Hematopoietic multipotent progenitor cell treated with erythropoietin and hydrocortisone succinate and interleukin-3 and kit ligand, for 15 days (in vitro differentiated cells): ENCODE data around the gene CXCR6.

Source experiments
- DNase-seq: peaks from one replicate; pipeline ENCODE4 v3.0.0-alpha.2; 2015; ENCODE audit warnings: low spot score

The CXCR6 gene

DNA sequence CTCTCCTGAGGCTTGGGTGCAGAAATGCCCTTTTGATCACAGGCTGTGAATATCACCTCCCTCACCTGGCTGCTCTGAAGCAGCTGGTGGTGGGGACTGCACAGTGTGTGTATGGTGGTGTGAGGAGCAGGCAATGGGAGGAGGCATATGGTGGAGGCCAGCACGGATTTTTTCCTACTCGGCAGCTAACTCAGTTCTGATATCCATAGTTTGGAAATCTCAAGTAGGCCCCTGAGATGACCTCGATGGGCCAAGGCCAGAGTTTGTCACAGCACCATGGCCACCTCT, 21.3 kb upstream of the CXCR6 start:
- no peak for DNase-seq

- no peak for DNase-seq
Observed at GRCh38 chr3:45922950-45923590, 20.2 kb upstream of the CXCR6 start.

- DNase-seq, result no peak
Observed at GRCh38 chr3:45923755-45924154, 19.5 kb upstream of the CXCR6 start.

- DNase-seq, result no peak
Observed at GRCh38 chr3:45927881-45928280, 15.4 kb upstream of the CXCR6 start.

GRCh38 chr3:45929042-45929679, 14.1 kb upstream of the CXCR6 start:
- DNase-seq, result peak; percentile 61

GRCh38 chr3:45931496-45931895, 11.8 kb upstream of the CXCR6 start:
- no peak for DNase-seq

GRCh38 chr3:45932112-45932511, 11.2 kb upstream of the CXCR6 start:
- DNase-seq, result no peak

DNA sequence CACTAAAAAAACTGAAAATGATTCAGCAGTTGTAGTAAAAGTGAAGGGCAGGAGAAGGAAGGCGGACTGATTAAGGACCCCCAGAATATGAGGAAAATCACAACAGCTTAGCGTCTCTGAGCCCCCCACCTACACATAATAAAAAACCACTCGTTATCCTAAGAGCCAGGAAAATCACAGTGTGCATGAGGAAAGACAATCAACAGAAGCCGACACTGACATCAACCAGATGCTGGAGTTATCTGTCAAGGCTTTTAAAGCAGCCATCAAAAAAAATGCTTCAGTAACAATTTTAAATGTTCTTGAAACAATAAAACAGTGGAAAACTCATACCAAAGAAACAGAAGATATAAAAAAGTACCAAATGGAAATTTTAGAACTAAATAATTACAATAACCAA, 9.7 kb upstream of the CXCR6 start:
- no peak for DNase-seq

- DNase-seq, result no peak
Observed at GRCh38 chr3:45936261-45936660, 7.0 kb upstream of the CXCR6 start.

GRCh38 chr3:45937206-45938042, 5.8 kb upstream of the CXCR6 start:
- DNase-seq, result no peak

DNA sequence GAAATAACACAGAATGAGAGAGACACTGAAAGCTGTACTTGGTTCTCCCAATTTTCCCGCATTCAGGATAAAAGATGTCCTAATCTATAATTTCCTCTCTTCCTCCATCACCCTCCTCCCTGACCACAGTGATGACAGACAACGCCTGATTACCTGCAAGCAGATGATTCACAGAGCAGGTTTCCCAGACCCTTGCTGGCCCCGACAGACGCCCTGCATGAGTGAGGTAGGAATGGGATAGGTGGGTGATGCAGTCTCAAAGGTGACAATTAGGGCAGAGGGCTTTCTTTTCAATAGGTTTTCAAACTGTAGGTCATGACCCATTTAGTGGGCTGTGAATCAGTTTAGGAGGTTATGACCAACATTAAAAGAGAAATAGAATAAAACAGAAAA, 5.2 kb upstream of the CXCR6 start:
- DNase-seq, result no peak

GRCh38 chr3:45938864-45939263, 4.4 kb upstream of the CXCR6 start:
- DNase-seq, result peak; percentile 86

GRCh38 chr3:45939341-45939771, 3.9 kb upstream of the CXCR6 start:
- DNase-seq, result no peak

- DNase-seq, result no peak
Observed at GRCh38 chr3:45940004-45940780, 3.1 kb upstream of the CXCR6 start.

DNA sequence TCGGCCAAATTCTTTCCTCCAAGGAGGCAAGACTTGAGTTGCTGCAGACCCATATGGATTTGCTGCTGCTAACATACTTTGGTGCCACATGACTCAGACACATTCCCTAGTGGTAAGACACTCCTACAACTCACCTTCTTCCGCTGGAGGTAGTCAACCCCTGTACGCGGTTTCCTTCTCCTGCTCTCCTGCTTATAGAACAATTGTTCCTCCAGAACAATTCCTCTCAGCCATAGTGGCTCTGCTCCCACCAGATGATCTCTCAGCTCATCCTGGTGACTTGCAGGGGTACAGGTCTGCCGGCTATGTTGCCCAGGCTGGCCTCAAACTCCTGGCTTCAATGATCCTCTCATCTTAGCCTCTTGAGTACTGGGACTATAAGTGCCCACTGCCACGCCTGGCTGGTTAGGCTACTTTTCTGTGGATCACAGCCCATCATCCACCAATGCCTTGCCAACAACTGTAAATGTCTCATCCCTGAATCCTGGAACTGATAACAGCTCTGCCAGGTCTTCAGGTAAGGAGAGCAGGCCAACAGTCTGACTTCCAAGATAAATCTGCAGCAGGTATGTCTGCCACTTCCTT, 2.4 kb upstream of the CXCR6 start:
- DNase-seq, result no peak

DNA sequence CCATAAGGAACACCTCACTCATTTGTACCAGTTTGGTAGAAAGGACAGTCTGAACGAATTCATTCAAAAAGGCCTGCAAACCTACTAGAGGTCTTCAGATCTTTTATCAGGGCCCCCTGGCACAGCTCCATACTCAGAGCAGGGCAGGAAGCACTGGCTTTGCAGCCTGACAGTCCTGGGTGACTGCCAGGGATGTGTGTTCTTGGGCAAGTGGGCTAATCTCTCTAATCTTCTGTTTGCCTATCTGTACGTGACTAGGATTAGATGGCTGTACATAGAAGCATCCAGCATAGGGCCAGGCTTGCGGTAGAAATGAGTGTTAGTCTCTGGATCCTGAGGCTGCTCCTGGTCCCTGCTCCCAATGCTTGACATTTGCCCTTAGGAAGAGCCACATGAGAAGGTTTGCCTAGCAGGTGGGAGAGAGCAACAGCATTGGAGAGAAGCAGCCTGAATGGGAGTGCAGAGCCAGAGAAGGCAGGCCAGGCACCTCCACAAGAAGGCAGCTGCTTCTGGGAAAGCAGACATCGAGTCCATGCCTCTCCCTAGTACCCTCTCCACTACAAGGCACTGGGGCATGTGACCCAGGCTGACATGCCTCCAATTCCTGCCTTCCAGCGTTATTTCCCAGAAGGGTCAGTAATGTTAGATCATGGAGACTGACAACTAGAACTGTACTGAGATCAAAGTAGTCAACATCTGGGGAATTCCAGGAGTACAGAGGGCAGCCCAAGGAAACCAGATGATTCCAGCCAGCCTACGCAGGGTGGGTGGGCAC, 1.0 kb upstream of the CXCR6 start:
- no peak for DNase-seq

DNA sequence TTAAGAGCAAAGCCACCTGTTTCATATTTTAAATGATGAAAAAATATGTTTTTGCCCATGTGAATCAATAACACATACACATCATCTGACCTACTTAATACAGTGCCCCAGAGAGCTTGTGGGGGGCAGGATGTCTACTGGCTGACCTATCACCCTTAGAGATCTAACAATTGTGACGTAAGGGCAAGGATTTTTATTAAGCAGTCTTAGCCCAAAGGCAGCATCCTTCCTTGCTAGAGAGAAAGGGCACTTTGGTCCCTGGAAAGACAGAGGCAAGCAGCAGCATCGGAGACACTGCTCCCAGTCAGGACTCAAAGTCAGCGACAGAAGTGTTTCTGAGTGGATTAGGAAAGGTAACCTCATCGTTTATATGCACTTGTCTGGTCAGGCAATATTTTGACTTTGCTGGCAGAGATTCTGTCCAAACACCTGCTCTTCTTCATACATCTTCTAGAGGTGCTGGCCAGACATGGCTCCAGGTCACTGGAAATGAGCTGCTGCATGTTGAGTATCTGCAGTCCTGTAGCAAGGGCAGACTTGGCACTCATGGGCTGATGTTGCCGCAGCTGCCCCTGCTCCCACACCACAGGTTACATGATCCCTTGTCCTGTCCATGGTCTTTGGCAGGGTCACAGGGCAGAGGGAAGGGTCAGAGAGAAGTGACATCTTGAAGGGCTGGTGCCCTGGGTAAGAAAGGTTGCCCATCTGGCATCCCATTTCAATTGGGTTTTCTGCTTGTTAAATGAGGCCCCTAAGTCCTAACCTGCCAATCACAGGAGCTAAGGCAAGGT, 1.8 kb downstream of the CXCR6 start:
- no peak for DNase-seq

DNA sequence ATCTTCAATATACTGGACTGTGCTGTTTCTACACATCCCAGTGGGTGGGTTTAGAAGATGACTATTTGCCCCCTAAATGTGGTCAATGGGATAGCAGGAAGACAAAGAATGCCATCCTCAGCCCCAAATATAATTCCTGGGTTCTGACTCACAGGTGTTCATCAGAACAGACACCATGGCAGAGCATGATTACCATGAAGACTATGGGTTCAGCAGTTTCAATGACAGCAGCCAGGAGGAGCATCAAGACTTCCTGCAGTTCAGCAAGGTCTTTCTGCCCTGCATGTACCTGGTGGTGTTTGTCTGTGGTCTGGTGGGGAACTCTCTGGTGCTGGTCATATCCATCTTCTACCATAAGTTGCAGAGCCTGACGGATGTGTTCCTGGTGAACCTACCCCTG, 3.0 kb downstream of the CXCR6 start:
- no peak for DNase-seq

- DNase-seq, result peak; percentile 72
Observed at GRCh38 chr3:45946875-45947274, 3.6 kb downstream of the CXCR6 start.

DNA sequence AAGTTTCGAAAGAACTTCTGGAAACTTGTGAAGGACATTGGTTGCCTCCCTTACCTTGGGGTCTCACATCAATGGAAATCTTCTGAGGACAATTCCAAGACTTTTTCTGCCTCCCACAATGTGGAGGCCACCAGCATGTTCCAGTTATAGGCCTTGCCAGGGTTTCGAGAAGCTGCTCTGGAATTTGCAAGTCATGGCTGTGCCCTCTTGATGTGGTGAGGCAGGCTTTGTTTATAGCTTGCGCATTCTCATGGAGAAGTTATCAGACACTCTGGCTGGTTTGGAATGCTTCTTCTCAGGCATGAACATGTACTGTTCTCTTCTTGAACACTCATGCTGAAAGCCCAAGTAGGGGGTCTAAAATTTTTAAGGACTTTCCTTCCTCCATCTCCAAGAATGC, 4.1 kb downstream of the CXCR6 start:
- DNase-seq, result no peak

DNA sequence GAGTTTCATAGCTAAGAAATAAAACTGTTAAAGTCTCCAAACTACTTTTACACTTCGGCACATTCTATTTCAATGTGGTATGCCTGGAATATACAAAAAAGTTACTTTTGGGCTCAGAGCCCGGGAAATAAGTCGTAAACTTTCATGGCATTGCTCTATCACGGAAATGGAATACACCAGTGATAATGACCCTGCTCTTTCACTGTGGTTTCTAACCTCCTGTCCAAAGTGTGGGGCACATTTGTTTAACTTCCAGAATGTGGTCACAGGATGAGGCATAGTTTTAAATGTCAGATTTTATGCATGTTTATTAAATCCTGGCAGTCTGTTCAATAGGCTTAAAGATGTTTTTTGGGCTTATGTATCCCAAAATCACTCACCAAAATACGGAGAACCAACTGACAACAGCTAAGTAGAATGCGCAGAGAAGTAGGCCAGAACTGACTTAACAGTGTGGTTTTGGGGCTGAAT, 5.1 kb downstream of the CXCR6 start:
- no peak for DNase-seq
